ENCODE data around the gene RTEL1. TPM values are rescaled to one million over a fixed set of nuclear protein-coding genes. Genes with fewer than 3 reads are reported as not detected.
"Not testable (repeated sequence)": the region's sequence is repeated elsewhere in the genome, so short reads cannot be mapped to it uniquely, and the experiment has no call there.

Gene RTEL1
- total RNA-seq, 1 donor from 2014 or later: 46.7 TPM

GRCh38 chr20:63712191-63712590 lies 54.1 kb downstream of the RTEL1 start:
- no peak overlapping the region for H3K27ac Mint-ChIP-seq (ENCODE audit: unreplicated experiment)
- no peak for TF ChIP-seq CTCF (conservative IDR thresholded peaks at IDR 0.05)
- no peak for DNase-seq (ENCODE audit: low read depth, low spot score)
- H3K9me3 Mint-ChIP-seq: peaks cover 9% of the 10 kb centered on the region
- H3K4me1 Mint-ChIP-seq: peaks cover 15% of the 10 kb centered on the region
- peak overlapping the region; percentile 71 for H3K4me3 Mint-ChIP-seq
- H3K36me3 Mint-ChIP-seq (ENCODE audit: low read depth): peaks cover 43% of the 10 kb centered on the region
- H3K27me3 Mint-ChIP-seq (ENCODE audit: low read depth): no peaks in the 10 kb centered on the region

- no peaks in the 10 kb centered on the region for H3K27me3 Mint-ChIP-seq (ENCODE audit: low read depth)
- H3K27ac Mint-ChIP-seq (ENCODE audit: unreplicated experiment): no peak overlapping the region
- DNase-seq (ENCODE audit: low read depth, low spot score): no peak
- H3K9me3 Mint-ChIP-seq: peaks cover 13% of the 10 kb centered on the region
- H3K4me1 Mint-ChIP-seq: peaks cover 7% of the 10 kb centered on the region
- no peak for TF ChIP-seq CTCF (conservative IDR thresholded peaks at IDR 0.05)
- peaks cover 54% of the 10 kb centered on the region for H3K36me3 Mint-ChIP-seq (ENCODE audit: low read depth)
- H3K4me3 Mint-ChIP-seq: no peak overlapping the region
Observed at GRCh38 chr20:63714858-63715257, 56.7 kb downstream of the RTEL1 start.

GRCh38 chr20:63718996-63719395 lies 60.9 kb downstream of the RTEL1 start:
- H3K4me3 Mint-ChIP-seq: no peak overlapping the region
- DNase-seq (ENCODE audit: low read depth, low spot score): no peak
- H3K4me1 Mint-ChIP-seq: no peaks in the 10 kb centered on the region
- peaks cover 9% of the 10 kb centered on the region for H3K9me3 Mint-ChIP-seq
- peaks cover 55% of the 10 kb centered on the region for H3K36me3 Mint-ChIP-seq (ENCODE audit: low read depth)
- no peaks in the 10 kb centered on the region for H3K27me3 Mint-ChIP-seq (ENCODE audit: low read depth)
- no peak for TF ChIP-seq CTCF (conservative IDR thresholded peaks at IDR 0.05)
- H3K27ac Mint-ChIP-seq (ENCODE audit: unreplicated experiment): no peak overlapping the region

GRCh38 chr20:63722967-63723622 lies 65.0 kb downstream of the RTEL1 start:
- not testable (repeated sequence) for H3K27me3 Mint-ChIP-seq (ENCODE audit: low read depth); H3K4me3 Mint-ChIP-seq; H3K9me3 Mint-ChIP-seq; H3K4me1 Mint-ChIP-seq; DNase-seq (ENCODE audit: low read depth, low spot score); H3K27ac Mint-ChIP-seq (ENCODE audit: unreplicated experiment)
- peaks cover 42% of the 10 kb centered on the region for H3K36me3 Mint-ChIP-seq (ENCODE audit: low read depth)

- not testable (repeated sequence) for H3K27ac Mint-ChIP-seq (ENCODE audit: unreplicated experiment); H3K4me1 Mint-ChIP-seq; DNase-seq (ENCODE audit: low read depth, low spot score); H3K4me3 Mint-ChIP-seq; H3K27me3 Mint-ChIP-seq (ENCODE audit: low read depth); H3K9me3 Mint-ChIP-seq
- peaks cover 19% of the 10 kb centered on the region for H3K36me3 Mint-ChIP-seq (ENCODE audit: low read depth)
Observed at GRCh38 chr20:63730189-63730733, 72.1 kb downstream of the RTEL1 start.

GRCh38 chr20:63731410-63731809 lies 73.3 kb downstream of the RTEL1 start:
- TF ChIP-seq CTCF (conservative IDR thresholded peaks at IDR 0.05): no peak
- Mint-ChIP-seq H3K4me1 (no peaks in the 10 kb centered on the region), H3K36me3 (ENCODE audit: low read depth) (peaks cover 19% of the 10 kb centered on the region), H3K27me3 (ENCODE audit: low read depth) (peaks cover 8% of the 10 kb centered on the region), H3K9me3 (peaks cover 2% of the 10 kb centered on the region), H3K27ac (ENCODE audit: unreplicated experiment) (no peak overlapping the region), H3K4me3 (no peak overlapping the region)
- DNase-seq (ENCODE audit: low read depth, low spot score): no peak
